ENCODE data around the gene AGMO. TPM values are rescaled to one million over a fixed set of nuclear protein-coding genes. Genes with fewer than 3 reads are reported as not detected.

Gene AGMO
- total RNA-seq, 1 experiment from 2014 or later = not detected

GRCh38 chr7:15485431-15485830 lies 76.4 kb downstream of the AGMO start:
- no peaks in the 10 kb centered on the region for H3K79me2 ChIP-seq (ENCODE audit: insufficient read depth, low read length)
- H3K9me2 ChIP-seq (ENCODE audit: insufficient read depth) = no peaks in the 10 kb centered on the region
- H2AFZ ChIP-seq (ENCODE audit: low read depth, low read length, poor library complexity, severe bottlenecking) = no peak overlapping the region
- H3K4me2 ChIP-seq (ENCODE audit: low read length) = no peak overlapping the region
- CTCF ChIA-PET = no interaction called here
- TF ChIP-seq POLR2A (IDR thresholded peaks at IDR 0.05; ENCODE audit: borderline replicate concordance, extremely low read depth, insufficient read depth, insufficient read length) (no peak), REST (IDR thresholded peaks at IDR 0.05; ENCODE audit: low read depth) (no peak), RAD21 (IDR thresholded peaks at IDR 0.05; ENCODE audit: low read depth) (no peak), ELF1 (IDR thresholded peaks at IDR 0.05; ENCODE audit: borderline replicate concordance, low read depth) (no peak), SIN3A (IDR thresholded peaks at IDR 0.05; ENCODE audit: low read depth) (no peak), CEBPB (IDR thresholded peaks at IDR 0.05; ENCODE audit: low read depth) (no peak), EZH2 (IDR thresholded peaks at IDR 0.05) (no peak), ZBTB33 (IDR thresholded peaks at IDR 0.05; ENCODE audit: extremely low read depth, insufficient replicate concordance, low read length) (no peak), EZH2phosphoT487 (IDR thresholded peaks at IDR 0.05; ENCODE audit: borderline replicate concordance) (no peak), CTCF (IDR thresholded peaks at IDR 0.05 in 2 of 3, conservative IDR thresholded peaks at IDR 0.05 in 1 of 3; ENCODE audit: borderline replicate concordance in 1 of 3, insufficient read depth in 1 of 3, low read depth in 2 of 3, low read length in 2 of 3) (no peak), EGR1 (IDR thresholded peaks at IDR 0.05; ENCODE audit: low read depth) (no peak), CBX3 (IDR thresholded peaks at IDR 0.05; ENCODE audit: low read depth) (no peak), ZFX (IDR thresholded peaks at IDR 0.05) (no peak), YY1 (IDR thresholded peaks at IDR 0.05; ENCODE audit: extremely low read depth, insufficient replicate concordance, low read depth, low read length) (no peak), FOSL1 (IDR thresholded peaks at IDR 0.05; ENCODE audit: low read depth) (no peak), ATF3 (IDR thresholded peaks at IDR 0.05) (no peak), MAX (IDR thresholded peaks at IDR 0.05) (no peak), ZNF274 (IDR thresholded peaks at IDR 0.05; ENCODE audit: low read depth, low read length) (no peak)
- no peaks in the 10 kb centered on the region for H3K36me3 ChIP-seq (ENCODE audit: control insufficient read depth in 1 of 2, insufficient read depth in 2 of 2, low read length in 2 of 2)
- POLR2A ChIA-PET = no interaction called here
- intact Hi-C loops (cut with micrococcal nuclease) = no loop called here
- no peak overlapping the region for H3K4me3 ChIP-seq (replicated peaks in 1 of 2; ENCODE audit: low read depth in 1 of 2, low read length in 2 of 2)
- no peak overlapping the region for H3K27ac ChIP-seq (ENCODE audit: low read depth, low read length)
- no peak for ATAC-seq
- no peaks in the 10 kb centered on the region for H4K20me1 ChIP-seq (ENCODE audit: insufficient read depth)
- no peak for DNase-seq (ENCODE audit: low read depth, low spot score)
- H3K9ac ChIP-seq (ENCODE audit: low read length) = no peak overlapping the region
- H3K4me1 ChIP-seq (ENCODE audit: control insufficient read depth in 1 of 2, insufficient read depth in 2 of 2, low read length in 2 of 2) = no peaks in the 10 kb centered on the region
- RAD21 ChIA-PET (ENCODE audit: low non-redundant PET in 1 of 2, low total read pairs in 2 of 2, uncharacterized antibody in 2 of 2, unreplicated experiment in 2 of 2) = no interaction called here
- no TSS peak for BruUV-seq (replicated peaks)
- H3K27me3 ChIP-seq (ENCODE audit: insufficient read depth, low read length) = no peaks in the 10 kb centered on the region
- no peaks in the 10 kb centered on the region for H3K9me3 ChIP-seq (ENCODE audit: control insufficient read depth in 1 of 2, insufficient read depth in 1 of 2, low read depth in 1 of 2, low read length in 2 of 2)
